Stimulated activated naive CD4-positive, alpha-beta T cell (primary cell): ENCODE measurements around the gene PCDHGB5.
"Not testable (repeated sequence)": the region's sequence is repeated elsewhere in the genome, so short reads cannot be mapped to it uniquely, and the experiment has no call there.

ENCODE experiments used
- DNase-seq, 6 experiments: peaks; one replicate each; lab custom pipeline; 2025; lab: John Stamatoyannopoulos, UW

Gene PCDHGB5

DNA sequence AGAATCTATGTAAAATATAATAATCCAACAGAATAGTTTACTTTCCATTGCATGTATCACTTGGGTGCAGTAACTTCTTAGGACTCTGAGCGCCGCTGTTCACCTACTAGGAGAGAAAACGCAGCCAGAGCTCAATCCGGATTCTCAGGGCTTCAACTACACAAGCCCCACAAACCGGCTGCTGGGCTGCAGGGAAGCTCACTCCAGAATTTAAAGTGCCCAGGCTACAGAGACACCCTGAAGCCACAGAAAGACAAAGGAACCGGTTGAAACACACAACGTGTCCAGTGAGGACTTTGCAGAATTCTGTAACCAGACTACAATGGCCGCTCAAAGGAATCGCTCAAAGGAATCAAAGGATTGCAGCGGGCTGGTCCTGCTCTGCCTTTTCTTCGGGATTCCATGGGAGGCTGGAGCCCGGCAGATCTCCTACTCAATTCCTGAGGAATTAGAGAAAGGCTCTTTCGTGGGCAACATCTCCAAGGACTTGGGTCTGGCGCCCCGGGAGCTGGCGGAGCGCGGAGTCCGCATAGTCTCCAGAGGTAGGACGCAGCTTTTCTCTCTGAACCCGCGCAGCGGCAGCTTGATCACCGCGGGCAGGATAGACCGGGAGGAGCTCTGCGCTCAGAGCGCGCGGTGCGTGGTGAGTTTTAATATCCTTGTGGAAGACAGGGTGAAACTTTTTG is 15.2 kb downstream of the PCDHGB5 start, which contains the start of gene PCDHGA10:
Gene PCDHGA10 (plus strand): TSS at position 134 of the 686 bp plus-strand sequence. CDS start 189 bp downstream, at position 323.
- peak in 5 of 6 experiments; percentile 21 to 56 (median 31) for DNase-seq

DNA sequence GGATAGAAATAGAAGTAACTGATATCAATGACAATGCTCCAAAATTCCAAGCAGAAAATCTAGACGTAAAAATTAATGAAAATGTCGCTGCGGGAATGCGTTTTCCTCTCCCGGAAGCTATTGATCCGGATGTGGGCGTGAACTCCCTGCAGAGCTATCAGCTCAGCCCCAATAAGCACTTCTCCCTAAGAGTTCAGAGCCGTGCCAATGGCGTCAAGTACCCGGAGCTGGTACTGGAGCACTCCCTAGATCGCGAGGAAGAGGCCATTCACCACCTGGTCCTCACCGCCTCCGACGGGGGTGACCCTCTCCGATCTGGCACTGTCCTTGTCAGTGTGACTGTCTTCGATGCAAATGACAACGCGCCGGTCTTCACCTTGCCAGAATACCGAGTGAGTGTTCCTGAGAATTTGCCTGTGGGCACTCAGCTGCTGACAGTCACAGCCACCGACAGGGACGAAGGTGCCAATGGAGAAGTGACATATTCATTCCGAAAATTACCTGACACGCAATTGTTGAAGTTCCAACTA is 15.9 kb downstream of the PCDHGB5 start:
- no peak for DNase-seq

DNA sequence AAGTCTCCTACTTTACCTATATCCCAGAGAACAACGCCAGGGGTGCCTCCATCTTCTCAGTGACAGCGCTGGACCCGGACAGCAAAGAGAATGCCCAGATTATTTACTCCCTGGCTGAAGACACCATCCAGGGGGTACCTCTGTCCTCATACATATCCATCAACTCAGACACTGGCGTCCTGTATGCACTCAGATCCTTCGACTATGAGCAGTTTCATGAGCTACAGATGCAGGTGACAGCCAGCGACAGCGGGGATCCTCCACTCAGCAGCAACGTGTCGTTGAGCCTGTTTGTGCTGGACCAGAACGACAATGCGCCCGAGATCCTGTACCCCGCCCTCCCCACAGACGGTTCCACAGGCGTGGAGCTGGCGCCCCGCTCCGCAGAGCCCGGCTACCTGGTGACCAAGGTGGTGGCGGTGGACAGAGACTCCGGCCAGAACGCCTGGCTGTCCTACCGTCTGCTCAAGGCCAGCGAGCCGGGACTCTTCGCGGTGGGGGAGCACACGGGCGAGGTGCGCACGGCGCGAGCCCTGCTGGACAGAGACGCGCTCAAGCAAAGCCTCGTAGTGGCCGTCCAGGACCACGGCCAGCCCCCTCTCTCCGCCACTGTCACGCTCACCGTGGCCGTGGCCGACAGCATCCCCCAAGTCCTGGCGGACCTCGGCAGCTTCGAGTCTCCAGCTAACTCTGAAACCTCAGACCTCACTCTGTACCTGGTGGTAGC is 17.0 kb downstream of the PCDHGB5 start:
- not testable (repeated sequence) for DNase-seq

DNA sequence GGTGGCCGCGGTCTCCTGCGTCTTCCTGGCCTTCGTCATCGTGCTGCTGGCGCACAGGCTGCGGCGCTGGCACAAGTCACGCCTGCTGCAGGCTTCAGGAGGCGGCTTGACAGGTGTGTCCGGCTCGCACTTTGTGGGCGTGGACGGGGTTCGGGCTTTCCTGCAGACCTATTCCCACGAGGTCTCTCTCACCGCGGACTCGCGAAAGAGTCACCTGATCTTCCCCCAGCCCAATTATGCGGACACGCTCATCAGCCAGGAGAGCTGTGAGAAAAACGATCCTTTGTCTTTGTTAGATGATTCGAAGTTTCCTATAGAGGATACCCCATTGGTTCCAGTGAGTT is 17.5 kb downstream of the PCDHGB5 start:
- DNase-seq: not testable (repeated sequence)

DNA sequence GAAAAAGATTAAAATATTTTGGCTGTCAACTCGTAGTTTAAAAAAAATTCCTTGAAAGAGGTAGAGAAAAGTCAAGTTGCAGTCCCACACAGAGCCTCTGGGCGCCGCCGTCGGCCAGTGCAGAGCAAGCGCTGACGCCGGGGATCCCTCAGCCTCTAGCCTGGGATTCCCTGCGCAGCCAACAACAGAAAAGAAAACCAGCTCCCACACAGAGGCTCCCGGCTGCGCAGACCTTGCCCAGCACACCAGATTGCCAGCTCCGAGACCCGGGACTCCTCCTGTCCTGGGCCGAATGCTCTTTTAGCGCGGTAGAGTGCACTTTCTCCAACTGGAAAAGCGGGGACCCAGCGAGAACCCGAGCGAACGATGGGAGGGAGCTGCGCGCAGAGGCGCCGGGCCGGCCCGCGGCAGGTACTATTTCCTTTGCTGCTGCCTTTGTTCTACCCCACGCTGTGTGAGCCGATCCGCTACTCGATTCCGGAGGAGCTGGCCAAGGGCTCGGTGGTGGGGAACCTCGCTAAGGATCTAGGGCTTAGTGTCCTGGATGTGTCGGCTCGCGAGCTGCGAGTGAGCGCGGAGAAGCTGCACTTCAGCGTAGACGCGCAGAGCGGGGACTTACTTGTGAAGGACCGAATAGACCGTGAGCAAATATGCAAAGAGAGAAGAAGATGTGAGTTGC is 19.9 kb downstream of the PCDHGB5 start, which contains the start of gene PCDHGB7:
Gene PCDHGB7 (plus strand): TSS at position 184 of the 679 bp plus-strand sequence. CDS start 183 bp downstream, at position 367.
- peak in 3 of 6 experiments; percentile 18 to 28 (median 27) for DNase-seq

DNA sequence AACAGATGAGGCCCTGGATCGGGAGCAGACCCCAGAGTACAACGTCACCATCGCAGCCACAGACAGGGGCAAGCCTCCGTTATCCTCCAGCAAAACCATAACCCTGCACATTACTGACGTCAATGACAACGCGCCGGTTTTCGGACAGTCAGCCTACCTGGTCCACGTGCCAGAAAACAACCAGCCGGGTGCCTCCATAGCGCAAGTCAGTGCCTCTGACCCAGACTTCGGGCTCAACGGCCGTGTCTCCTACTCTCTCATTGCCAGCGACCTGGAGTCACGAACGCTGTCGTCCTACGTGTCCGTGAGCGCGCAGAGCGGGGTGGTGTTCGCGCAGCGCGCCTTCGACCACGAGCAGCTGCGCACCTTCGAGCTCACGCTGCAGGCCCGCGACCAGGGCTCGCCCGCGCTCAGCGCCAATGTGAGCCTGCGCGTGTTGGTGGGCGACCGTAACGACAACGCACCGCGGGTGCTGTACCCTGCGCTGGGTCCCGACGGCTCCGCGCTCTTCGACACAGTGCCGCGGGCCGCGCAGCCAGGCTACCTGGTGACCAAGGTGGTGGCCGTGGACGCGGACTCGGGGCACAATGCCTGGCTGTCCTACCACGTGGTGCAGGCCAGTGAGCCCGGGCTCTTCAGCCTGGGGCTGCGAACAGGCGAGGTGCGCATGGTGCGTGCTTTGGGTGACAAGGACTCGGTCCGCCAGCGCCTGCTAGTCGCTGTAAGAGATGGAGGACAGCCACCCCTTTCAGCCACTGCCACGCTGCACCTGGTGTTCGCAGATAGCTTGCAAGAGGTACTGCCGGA is 21.5 kb downstream of the PCDHGB5 start:
- no peak for DNase-seq

DNA sequence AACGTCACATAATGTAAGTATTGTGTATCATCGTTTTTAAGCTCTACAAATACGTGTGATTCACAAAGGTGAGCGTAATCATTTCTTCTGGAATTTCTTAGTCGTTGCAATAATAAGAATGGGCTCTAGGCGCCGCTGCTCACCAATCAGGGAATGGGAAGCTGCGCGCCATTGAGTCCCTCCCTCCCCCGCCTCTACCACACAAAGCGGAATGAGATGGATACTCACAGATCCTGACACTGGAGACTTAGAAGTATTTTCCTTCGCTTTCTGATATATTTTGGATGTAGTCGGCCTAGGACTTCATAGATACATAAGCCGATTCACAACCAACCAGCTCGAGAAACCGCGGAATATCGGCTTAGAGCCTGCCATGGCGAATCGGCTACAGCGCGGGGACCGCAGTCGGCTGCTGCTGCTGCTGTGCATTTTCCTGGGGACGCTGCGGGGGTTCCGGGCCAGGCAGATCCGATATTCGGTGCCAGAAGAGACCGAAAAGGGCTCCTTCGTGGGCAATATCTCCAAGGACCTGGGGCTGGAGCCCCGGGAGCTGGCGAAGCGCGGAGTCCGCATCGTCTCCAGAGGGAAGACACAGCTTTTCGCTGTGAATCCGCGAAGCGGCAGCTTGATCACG is 23.2 kb downstream of the PCDHGB5 start, which contains the start of gene PCDHGA11:
Gene PCDHGA11 (plus strand): TSS at position 197 of the 634 bp plus-strand sequence. CDS start 177 bp downstream, at position 374.
- DNase-seq: peak in 3 of 6 experiments; percentile 5 to 57 (median 33)

DNA sequence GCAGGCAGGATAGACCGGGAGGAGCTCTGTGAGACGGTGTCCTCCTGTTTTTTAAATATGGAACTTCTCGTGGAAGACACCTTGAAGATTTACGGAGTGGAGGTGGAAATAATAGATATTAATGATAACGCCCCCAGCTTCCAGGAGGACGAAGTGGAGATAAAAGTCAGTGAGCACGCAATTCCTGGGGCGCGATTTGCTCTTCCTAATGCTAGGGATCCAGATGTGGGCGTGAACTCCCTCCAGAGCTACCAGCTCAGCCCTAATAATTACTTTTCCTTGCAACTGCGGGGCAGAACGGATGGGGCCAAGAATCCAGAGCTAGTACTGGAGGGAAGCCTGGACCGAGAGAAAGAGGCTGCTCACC is 23.7 kb downstream of the PCDHGB5 start:
- no peak for DNase-seq

DNA sequence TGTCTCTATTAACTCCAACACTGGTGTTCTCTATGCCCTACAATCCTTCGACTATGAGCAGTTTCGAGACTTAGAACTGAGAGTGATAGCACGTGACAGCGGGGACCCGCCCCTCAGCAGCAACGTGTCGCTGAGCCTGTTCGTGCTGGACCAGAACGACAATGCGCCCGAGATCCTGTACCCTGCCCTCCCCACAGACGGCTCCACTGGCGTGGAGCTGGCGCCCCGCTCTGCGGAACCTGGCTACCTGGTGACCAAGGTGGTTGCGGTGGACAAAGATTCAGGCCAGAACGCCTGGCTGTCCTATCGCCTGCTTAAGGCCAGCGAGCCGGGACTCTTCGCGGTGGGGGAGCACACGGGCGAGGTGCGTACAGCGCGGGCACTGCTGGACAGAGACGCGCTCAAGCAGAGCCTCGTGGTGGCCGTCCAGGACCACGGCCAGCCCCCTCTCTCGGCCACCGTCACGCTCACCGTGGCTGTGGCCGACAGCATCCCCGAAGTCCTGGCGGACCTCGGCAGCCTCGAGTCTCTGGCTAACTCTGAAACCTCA is 25.1 kb downstream of the PCDHGB5 start:
- no peak for DNase-seq

DNA sequence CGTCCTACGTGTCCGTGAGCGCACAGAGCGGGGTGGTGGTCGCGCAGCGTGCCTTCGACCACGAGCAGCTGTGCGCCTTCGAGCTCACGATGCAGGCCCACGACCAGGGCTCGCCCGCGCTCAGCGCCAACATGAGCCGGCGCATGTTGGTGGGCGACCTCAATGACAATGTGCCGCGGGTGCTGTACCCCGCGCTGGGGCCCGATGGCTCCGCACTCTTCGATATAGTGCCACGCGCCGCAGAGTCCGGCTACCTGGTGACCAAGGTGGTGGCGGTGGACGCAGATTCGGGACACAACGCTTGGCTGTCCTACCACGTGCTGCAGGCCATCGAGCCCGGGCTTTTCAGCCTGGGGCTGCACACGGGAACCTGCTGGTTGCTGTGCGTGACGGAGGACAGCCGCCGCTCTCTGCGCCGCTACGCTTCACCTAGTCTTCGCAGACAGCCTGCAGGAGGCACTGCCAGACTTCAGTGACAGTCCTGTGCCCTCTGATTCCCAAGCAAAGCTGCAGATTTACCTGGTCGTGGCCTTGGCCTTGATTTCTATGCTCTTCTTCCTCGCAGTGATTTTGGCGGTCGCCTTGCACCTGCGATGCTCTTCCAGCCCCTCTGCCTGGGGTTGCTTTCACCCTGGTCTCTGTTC is 30.2 kb downstream of the PCDHGB5 start:
- no peak for DNase-seq

DNA sequence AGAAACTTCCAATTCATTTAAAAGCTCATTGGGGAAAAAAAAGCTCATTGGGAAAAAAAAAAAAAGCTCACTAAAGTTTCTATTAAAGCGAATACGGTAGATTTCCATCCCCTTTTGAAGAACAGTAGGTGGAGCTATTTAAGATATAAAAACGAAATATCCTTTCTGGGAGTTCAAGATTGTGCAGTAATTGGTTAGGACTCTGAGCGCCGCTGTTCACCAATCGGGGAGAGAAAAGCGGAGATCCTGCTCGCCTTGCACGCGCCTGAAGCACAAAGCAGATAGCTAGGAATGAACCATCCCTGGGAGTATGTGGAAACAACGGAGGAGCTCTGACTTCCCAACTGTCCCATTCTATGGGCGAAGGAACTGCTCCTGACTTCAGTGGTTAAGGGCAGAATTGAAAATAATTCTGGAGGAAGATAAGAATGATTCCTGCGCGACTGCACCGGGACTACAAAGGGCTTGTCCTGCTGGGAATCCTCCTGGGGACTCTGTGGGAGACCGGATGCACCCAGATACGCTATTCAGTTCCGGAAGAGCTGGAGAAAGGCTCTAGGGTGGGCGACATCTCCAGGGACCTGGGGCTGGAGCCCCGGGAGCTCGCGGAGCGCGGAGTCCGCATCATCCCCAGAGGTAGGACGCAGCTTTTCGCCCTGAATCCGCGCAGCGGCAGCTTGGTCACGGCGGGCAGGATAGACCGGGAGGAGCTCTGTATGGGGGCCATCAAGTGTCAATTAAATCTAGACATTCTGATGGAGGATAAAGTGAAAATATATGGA is 32.8 kb downstream of the PCDHGB5 start, which contains the start of gene PCDHGA12:
Gene PCDHGA12 (plus strand): TSS at position 176 of the 782 bp plus-strand sequence. CDS start 253 bp downstream, at position 429.
- DNase-seq: no peak

DNA sequence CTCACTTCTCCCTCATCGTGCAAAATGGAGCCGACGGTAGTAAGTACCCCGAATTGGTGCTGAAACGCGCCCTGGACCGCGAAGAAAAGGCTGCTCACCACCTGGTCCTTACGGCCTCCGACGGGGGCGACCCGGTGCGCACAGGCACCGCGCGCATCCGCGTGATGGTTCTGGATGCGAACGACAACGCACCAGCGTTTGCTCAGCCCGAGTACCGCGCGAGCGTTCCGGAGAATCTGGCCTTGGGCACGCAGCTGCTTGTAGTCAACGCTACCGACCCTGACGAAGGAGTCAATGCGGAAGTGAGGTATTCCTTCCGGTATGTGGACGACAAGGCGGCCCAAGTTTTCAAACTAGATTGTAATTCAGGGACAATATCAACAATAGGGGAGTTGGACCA is 33.5 kb downstream of the PCDHGB5 start:
- peak in 1 of 6 experiments; percentile 19 for DNase-seq

DNA sequence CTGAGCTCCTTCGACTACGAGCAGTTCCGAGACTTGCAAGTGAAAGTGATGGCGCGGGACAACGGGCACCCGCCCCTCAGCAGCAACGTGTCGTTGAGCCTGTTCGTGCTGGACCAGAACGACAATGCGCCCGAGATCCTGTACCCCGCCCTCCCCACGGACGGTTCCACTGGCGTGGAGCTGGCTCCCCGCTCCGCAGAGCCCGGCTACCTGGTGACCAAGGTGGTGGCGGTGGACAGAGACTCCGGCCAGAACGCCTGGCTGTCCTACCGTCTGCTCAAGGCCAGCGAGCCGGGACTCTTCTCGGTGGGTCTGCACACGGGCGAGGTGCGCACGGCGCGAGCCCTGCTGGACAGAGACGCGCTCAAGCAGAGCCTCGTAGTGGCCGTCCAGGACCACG is 34.6 kb downstream of the PCDHGB5 start:
- not testable (repeated sequence) for DNase-seq

DNA sequence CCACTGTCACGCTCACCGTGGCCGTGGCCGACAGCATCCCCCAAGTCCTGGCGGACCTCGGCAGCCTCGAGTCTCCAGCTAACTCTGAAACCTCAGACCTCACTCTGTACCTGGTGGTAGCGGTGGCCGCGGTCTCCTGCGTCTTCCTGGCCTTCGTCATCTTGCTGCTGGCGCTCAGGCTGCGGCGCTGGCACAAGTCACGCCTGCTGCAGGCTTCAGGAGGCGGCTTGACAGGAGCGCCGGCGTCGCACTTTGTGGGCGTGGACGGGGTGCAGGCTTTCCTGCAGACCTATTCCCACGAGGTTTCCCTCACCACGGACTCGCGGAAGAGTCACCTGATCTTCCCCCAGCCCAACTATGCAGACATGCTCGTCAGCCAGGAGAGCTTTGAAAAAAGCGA is 35.0 kb downstream of the PCDHGB5 start:
- DNase-seq: not testable (repeated sequence)

DNA sequence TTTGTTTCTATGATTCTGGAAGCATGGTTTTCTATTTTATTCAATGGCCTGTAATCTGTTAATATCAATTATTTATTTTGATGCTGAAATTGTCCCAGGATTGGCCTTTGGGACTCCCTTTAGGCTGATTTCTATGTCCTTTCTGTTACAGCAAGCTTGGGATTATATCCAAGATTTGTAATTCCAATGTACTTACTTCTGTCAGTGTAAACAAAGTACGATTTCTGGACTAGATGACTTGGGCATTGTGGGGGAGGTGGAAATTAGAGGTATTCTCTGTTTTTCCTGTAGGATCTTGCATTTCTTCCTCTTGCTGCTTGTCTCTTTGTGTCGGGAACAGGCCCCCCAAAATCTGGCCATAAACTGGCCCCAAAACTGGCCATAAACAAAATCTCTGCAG is 36.3 kb downstream of the PCDHGB5 start:
- DNase-seq: no peak

DNA sequence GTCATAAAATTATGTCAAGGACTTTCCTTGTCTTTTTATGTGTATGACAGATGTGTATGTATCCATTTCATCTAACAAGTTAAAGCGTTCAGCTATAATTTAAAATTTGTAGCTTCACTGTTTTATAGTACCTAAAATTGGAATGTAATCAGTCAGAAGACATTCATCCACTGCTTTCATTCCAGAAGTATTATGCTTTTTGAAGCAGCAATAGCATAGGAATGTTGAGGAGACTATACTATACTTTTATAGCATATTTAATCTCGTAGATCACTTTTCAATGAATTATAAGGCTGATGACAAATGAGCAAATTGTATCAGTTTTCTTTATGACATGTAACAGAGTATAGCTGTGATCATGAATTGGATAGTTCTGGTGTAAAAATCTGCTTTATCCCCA is 39.5 kb downstream of the PCDHGB5 start:
- no peak for DNase-seq

DNA sequence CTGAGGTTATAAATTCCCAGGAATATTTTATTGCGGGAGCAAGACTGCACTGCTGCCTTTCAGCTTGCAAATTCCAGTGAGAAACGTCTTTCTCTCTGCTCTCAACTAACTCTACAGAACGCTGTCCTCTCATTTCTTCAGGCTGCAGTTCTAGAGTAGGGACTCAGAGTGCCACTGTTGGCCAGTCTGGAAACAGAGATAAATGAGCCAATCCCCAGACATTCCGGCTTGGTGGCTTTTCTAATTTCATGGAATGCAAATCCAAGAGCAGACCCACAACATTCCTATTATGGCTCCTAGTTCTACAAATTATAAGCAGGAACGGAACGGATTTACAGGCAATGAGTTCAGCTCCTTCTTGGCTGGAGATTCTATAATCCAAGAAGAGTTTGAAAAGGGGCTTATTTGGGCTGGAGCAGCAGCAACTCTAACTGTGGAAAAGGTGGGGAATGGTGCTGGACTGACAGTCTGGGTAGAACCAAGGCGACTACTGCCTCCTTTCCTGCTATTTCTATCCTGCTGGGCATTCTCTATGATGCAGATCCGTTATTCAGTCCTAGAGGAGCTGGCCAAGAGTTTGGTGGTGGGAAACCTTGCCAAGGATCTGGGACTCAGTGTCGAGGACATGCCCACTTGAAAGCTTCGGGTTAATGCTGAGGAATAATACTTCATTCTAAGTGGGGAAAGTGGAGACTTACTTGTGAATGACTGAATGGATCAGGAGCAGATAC is 41.8 kb downstream of the PCDHGB5 start:
- no peak for DNase-seq

DNA sequence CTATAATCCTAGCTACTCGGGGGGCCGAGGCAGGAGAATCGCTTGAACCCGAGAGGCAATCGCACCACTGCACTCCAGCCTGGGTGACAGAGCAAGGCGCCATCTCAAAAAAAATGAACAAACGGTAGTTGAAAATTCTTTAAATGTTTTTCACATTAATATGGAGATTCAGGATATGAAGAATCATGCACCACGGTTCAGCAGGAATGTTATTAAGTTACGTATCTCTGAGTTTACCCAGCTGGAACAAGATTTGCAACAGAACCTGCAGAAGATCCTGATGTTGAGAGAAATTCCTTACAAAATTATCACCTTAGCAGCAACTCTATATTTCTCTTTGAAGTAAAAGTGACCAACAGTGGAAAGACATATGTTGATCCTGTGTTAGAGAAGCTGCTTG is 42.6 kb downstream of the PCDHGB5 start:
- no peak for DNase-seq
